PC-9 (cell line): Measurements from ENCODE around the gene AMOT. TPM values are rescaled to one million over a fixed set of nuclear protein-coding genes. Genes with fewer than 3 reads are reported as not detected.
A peak's percentile ranks its signal among the peaks of the same experiment; 100 is the strongest.

Experiments
- BruUV-seq: library from RNA; stranded (reverse); fragments of 400-500 nt; replicated peaks from 2 replicates; lab custom pipeline; 2021; lab: Mats Ljungman, UMichigan
- CTCF ChIA-PET: fragments of 300-600 bp; sonication (Branson Sonifier 250); formaldehyde crosslinking; loops from one replicate; lab custom pipeline; 2022; ENCODE audit warnings: antibody characterized with exemption; lab: Charles Lee
- POLR2A ChIA-PET: fragments of 300-600 bp; sonication (Branson Sonifier 250); formaldehyde crosslinking; loops from one replicate; lab custom pipeline; 2022; ENCODE audit warnings: antibody characterized with exemption; ENCODE audit not compliant: unreplicated experiment; lab: Charles Lee
- DNase-seq, 2 experiments: peaks; one replicate each; pipeline versions ENCODE4 v3.0.0 to v3.0.0-alpha.2; 2015 to 2022; ENCODE audit warnings: mixed read lengths in 1 of 2
- H2AFZ ChIP-seq: fragments of 200-600 bp; sonication (generic); 2 replicates; pipeline ENCODE4 v1.8.1; 2017; ENCODE audit warnings: antibody characterized with exemption
- H3F3A ChIP-seq: fragments of 200-600 bp; sonication (generic); 2 replicates; pipeline ENCODE4 v1.8.1; 2017; ENCODE audit warnings: antibody characterized with exemption, mild to moderate bottlenecking, low read depth; ENCODE audit not compliant: insufficient read depth
- H3K27ac ChIP-seq: fragments of 200-600 bp; sonication (generic); 2 replicates; pipeline ENCODE4 v1.6.1; 2016; ENCODE audit warnings: mixed run types
- H3K27me3 ChIP-seq: fragments of 200-600 bp; sonication (generic); 2 replicates; pipeline ENCODE4 v1.6.1; 2016; ENCODE audit warnings: low read depth, mixed run types; ENCODE audit not compliant: insufficient read depth
- H3K36me3 ChIP-seq: fragments of 200-600 bp; sonication (generic); 2 replicates; pipeline ENCODE4 v1.6.1; 2016; ENCODE audit warnings: low read depth, mixed run types
- H3K4me1 ChIP-seq: fragments of 200-600 bp; sonication (generic); replicated peaks from 2 replicates; pipeline ENCODE4 v1.6.1; 2016; ENCODE audit warnings: mixed run types; ENCODE audit not compliant: insufficient read depth
- H3K4me2 ChIP-seq: fragments of 200-600 bp; sonication (generic); 2 replicates; pipeline ENCODE4 v1.6.1; 2017; ENCODE audit warnings: mixed run types
- H3K4me3 ChIP-seq: fragments of 200-600 bp; sonication (generic); 2 replicates; pipeline ENCODE4 v1.6.1; 2016; ENCODE audit warnings: mixed run types
- H3K79me2 ChIP-seq: fragments of 200-600 bp; sonication (generic); 2 replicates; pipeline ENCODE4 v1.6.1; 2017; ENCODE audit warnings: low read depth, mixed run types
- H3K9me2 ChIP-seq: fragments of 200-600 bp; sonication (generic); 2 replicates; pipeline ENCODE4 v1.8.1; 2017; ENCODE audit warnings: mild to moderate bottlenecking; ENCODE audit not compliant: insufficient read depth
- H3K9me3 ChIP-seq: fragments of 200-600 bp; sonication (generic); 2 replicates; pipeline ENCODE4 v1.8.1; 2016; ENCODE audit warnings: low read depth; ENCODE audit not compliant: insufficient read depth
- H4K20me1 ChIP-seq: fragments of 200-600 bp; sonication (generic); 2 replicates; pipeline ENCODE4 v1.8.1; 2017; ENCODE audit not compliant: insufficient read depth
- CTCF ChIP-seq: fragments of 200-600 bp; sonication (generic); conservative IDR thresholded peaks from 2 replicates; pipeline ENCODE4 v1.6.1; 2017; ENCODE audit warnings: mixed run types, antibody characterized with exemption, mild to moderate bottlenecking, moderate library complexity
- EZH2 ChIP-seq: fragments of 200-600 bp; sonication (generic); IDR thresholded peaks from 2 replicates; pipeline ENCODE4 v1.8.0; 2017; ENCODE audit warnings: antibody characterized with exemption, low read depth
- intact Hi-C: fragments of 100-400 bp; cut with micrococcal nuclease; formaldehyde crosslinking; loops from one replicate; pipeline ENCODE4 v1.10.0; 2022; ENCODE audit not compliant: unreplicated experiment
- total RNA-seq: library from RNA; stranded (reverse); gene quantifications from 2 replicates; pipeline ENCODE4 v1.2.3, GENCODE V29; 2021

The AMOT gene
- total RNA-seq, 1 experiment from 2014 or later = 88.0 TPM

- Histone ChIP-seq H3K4me3 (no peak overlapping the region), H4K20me1 (no peaks in the 10 kb centered on the region), H3K27ac (no peak overlapping the region), H3K79me2 (no peaks in the 10 kb centered on the region), H2AFZ (no peak overlapping the region), H3K9me3 (no peaks in the 10 kb centered on the region), H3K36me3 (no peaks in the 10 kb centered on the region), H3K4me2 (no peak overlapping the region), H3K9me2 (no peaks in the 10 kb centered on the region), H3K4me1 (no peaks in the 10 kb centered on the region), H3F3A (no peaks in the 10 kb centered on the region), H3K27me3 (no peaks in the 10 kb centered on the region)
- ChIA-PET POLR2A (no interaction called here), CTCF (no interaction called here)
- TF ChIP-seq EZH2 = no peak
- TF ChIP-seq CTCF = no peak
- no TSS peak for BruUV-seq
- intact Hi-C loops = loop anchor here (5.0 kb wide), 1 partner anchor 114 kb away; no protein-coding TSS in a partner anchor
- DNase-seq = no peak
Observed at GRCh38 chrX:112738347-112739033, 102.1 kb downstream of the AMOT start.

- no peaks in the 10 kb centered on the region for H3K79me2 ChIP-seq
- no TSS peak for BruUV-seq
- no peaks in the 10 kb centered on the region for H3K4me1 ChIP-seq
- no peak overlapping the region for H3K27ac ChIP-seq
- no peaks in the 10 kb centered on the region for H3F3A ChIP-seq
- H2AFZ ChIP-seq = no peak overlapping the region
- no peaks in the 10 kb centered on the region for H4K20me1 ChIP-seq
- H3K9me2 ChIP-seq = no peaks in the 10 kb centered on the region
- H3K36me3 ChIP-seq = no peaks in the 10 kb centered on the region
- TF ChIP-seq CTCF = no peak
- no peak for TF ChIP-seq EZH2
- H3K4me2 ChIP-seq = no peak overlapping the region
- H3K27me3 ChIP-seq = no peaks in the 10 kb centered on the region
- CTCF ChIA-PET = no interaction called here
- no peaks in the 10 kb centered on the region for H3K9me3 ChIP-seq
- intact Hi-C loops = loop anchor here (5.0 kb wide), 1 partner anchor 116 kb away; no protein-coding TSS in a partner anchor
- POLR2A ChIA-PET = no interaction called here
- no peak overlapping the region for H3K4me3 ChIP-seq
- peak; percentile 1 to 56 for DNase-seq
Observed at GRCh38 chrX:112736310-112736709, 104.3 kb downstream of the AMOT start.

- no peaks in the 10 kb centered on the region for H3F3A ChIP-seq
- no peaks in the 10 kb centered on the region for H3K27me3 ChIP-seq
- no peak overlapping the region for H3K4me3 ChIP-seq
- intact Hi-C loops = loop anchor here (5.0 kb wide), 1 partner anchor 117 kb away; no protein-coding TSS in a partner anchor
- H3K9me2 ChIP-seq = no peaks in the 10 kb centered on the region
- H3K4me1 ChIP-seq = no peaks in the 10 kb centered on the region
- no peak overlapping the region for H2AFZ ChIP-seq
- H3K27ac ChIP-seq = no peak overlapping the region
- H4K20me1 ChIP-seq = no peaks in the 10 kb centered on the region
- H3K36me3 ChIP-seq = no peaks in the 10 kb centered on the region
- POLR2A ChIA-PET = no interaction called here
- H3K9me3 ChIP-seq = no peaks in the 10 kb centered on the region
- no TSS peak for BruUV-seq
- no peak for DNase-seq
- TF ChIP-seq CTCF (no peak), EZH2 (no peak)
- H3K79me2 ChIP-seq = no peaks in the 10 kb centered on the region
- no peak overlapping the region for H3K4me2 ChIP-seq
- CTCF ChIA-PET = no interaction called here
Observed at GRCh38 chrX:112735147-112735546, 105.5 kb downstream of the AMOT start.
